Stimulated activated naive CD8-positive, alpha-beta T cell treated with anti-CD3 and anti-CD28 coated beads, Interleukin-15, Interleukin-2, amounts not matched to agents 100 ng/mL and 50 ng/mL, for 24 hours (primary cell): ENCODE data around the gene PARD6B.
"Not testable (repeated sequence)": the region's sequence is repeated elsewhere in the genome, so short reads cannot be mapped to it uniquely, and the experiment has no call there.

ENCODE experiments used
- H3K27ac Mint-ChIP-seq: one replicate; pipeline ENCODE4 v1.8.0; 2021; ENCODE audit warnings: mild to moderate bottlenecking, mixed read lengths
- H3K27me3 Mint-ChIP-seq: one replicate; pipeline ENCODE4 v1.8.0; 2021; ENCODE audit warnings: mixed read lengths
- H3K36me3 Mint-ChIP-seq: one replicate; pipeline ENCODE4 v1.8.0; 2021; ENCODE audit warnings: low read depth, mixed read lengths
- H3K4me1 Mint-ChIP-seq: one replicate; pipeline ENCODE4 v1.8.0; 2021; ENCODE audit warnings: low read depth, mixed read lengths
- H3K4me3 Mint-ChIP-seq: one replicate; pipeline ENCODE4 v1.8.0; 2021; ENCODE audit warnings: mild to moderate bottlenecking, mixed read lengths
- H3K9me3 Mint-ChIP-seq: one replicate; pipeline ENCODE4 v1.8.0; 2021; ENCODE audit warnings: mixed read lengths

The PARD6B gene

DNA sequence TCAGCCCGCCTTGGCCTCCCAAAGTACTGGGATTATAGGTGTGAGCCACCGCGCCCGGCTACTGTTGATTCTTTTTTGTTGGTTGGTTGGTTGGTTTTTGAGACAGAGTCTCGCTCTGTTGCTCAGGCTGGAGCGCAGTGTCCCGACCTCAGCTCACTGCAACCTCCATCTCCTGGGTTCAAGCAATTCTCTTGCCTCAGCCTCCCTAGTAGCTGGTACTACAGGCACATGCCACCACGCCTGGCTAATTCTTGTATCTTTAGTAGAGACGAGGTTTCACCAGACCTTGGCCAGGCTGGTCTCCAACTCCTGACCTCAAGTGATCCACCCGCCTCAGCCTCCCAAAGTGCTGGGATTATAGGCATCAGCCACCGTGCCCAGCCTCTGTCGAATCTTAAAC, 17.0 kb upstream of the PARD6B start:
- H3K27me3 Mint-ChIP-seq = peaks cover 18% of the 10 kb centered on the region
- not testable (repeated sequence) for H3K27ac Mint-ChIP-seq

DNA sequence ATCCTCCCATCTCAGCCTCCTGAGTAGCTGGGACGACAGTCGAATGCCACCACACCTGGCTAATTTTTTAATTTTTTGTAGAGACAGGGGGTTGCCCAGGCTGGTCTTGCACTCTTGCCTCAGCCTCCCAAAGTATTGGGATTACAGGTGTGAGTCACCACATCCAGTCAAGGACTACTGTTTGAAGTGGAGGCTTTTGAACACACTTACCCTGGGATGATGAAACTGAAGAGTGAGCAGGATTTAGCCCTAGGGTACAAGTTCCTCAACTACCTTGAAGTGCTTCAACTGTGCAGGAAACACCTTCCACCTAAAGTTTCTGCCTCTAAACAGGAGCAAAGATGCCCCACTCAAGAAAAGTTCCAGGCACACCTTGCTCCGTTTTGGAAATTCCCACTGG, 15.7 kb upstream of the PARD6B start:
- Mint-ChIP-seq H3K27ac (no peak overlapping the region), H3K4me1 (no peaks in the 10 kb centered on the region), H3K36me3 (no peaks in the 10 kb centered on the region)

More for the DNA sequence above, 17.0 kb upstream of the PARD6B start:
- not testable (repeated sequence) for H3K4me1 Mint-ChIP-seq, H3K36me3 Mint-ChIP-seq, H3K9me3 Mint-ChIP-seq, H3K4me3 Mint-ChIP-seq

DNA sequence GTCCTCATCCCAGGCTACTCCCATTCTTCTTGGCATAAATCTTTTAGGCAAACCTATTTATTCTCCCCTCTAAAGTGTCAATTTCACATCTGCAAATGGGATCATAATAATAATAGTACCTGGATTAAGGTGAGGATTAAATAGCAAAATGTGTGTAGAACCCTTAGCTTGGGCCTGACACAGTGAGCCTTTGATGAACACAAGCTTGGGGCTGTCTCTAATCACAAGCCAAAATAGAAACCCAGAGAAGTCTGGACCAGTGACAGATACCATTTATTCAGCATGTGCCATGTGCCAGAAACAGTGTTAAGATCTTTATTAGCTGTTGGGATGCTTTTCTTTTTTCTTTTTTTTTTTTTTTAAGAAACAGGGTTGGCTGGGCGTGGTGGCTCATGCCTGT, 14.9 kb upstream of the PARD6B start:
- no peak overlapping the region for H3K27ac Mint-ChIP-seq
- no peak overlapping the region for H3K4me3 Mint-ChIP-seq
- no peaks in the 10 kb centered on the region for H3K36me3 Mint-ChIP-seq
- no peaks in the 10 kb centered on the region for H3K9me3 Mint-ChIP-seq
- peaks cover 12% of the 10 kb centered on the region for H3K27me3 Mint-ChIP-seq
- H3K4me1 Mint-ChIP-seq = no peaks in the 10 kb centered on the region

More for the DNA sequence above, 15.7 kb upstream of the PARD6B start:
- Mint-ChIP-seq H3K9me3 (no peaks in the 10 kb centered on the region), H3K27me3 (peaks cover 18% of the 10 kb centered on the region), H3K4me3 (no peak overlapping the region)

DNA sequence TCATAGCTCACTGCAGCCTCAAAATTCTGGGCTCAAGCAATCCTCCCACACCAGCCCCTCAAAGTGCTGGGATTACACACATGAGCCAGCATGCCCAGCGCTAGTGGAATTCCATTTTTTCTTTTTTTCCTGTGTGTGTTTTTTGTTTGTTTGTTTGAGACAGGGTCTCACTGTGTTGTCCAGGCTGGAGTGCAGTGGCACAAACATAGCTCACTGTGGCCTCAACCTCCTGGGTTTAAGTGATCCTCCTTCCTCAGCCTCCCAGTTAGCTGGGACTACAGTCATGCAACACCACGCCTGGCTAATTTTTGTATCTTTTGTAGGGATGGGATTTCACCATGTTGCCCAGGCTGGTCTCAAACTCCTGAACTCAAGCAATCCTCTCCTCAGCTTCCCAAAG, 14.1 kb upstream of the PARD6B start:
- no peaks in the 10 kb centered on the region for H3K4me1 Mint-ChIP-seq
- no peak overlapping the region for H3K27ac Mint-ChIP-seq
- no peaks in the 10 kb centered on the region for H3K36me3 Mint-ChIP-seq
- H3K9me3 Mint-ChIP-seq = no peaks in the 10 kb centered on the region
- no peak overlapping the region for H3K4me3 Mint-ChIP-seq
- H3K27me3 Mint-ChIP-seq = peaks cover 12% of the 10 kb centered on the region

DNA sequence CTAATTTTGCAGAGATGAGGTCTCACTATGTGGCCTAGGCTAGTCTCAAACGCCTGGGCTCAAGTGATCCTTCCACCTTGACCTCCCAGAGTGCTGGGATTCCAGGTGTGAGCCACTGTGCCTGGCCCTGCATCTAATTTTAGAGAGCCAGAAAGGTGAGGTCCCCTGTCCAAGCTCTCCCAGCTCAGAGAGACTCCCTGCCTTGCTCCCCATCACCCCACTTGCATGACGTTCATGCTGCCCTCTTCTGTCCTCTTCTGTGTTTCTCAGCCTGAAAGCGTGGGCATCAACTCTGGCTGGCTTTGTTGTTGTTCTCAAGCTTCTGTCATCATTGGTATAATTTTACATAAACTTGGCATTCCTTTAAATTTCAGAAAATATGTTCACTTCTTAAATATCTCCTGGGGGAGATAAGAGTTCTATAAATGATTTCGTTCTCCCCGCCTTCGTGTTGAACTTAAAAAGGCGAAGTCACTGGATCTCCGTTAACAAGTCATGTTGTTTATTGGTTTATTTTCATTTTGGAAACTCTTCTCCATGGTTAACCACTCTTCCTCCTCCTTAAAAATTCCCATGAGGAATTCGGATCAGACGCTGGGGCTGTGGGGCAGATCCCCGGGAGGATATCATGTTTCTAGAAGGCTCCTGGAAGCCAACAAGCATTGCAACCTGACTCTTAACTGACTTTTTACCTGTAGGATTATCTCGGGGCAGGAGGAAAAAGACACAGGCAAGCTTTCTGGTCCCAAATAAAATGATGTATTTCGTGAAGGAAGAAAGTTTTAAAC, 13.2 kb upstream of the PARD6B start:
- H3K27ac Mint-ChIP-seq = no peak overlapping the region
- H3K4me3 Mint-ChIP-seq = no peak overlapping the region
- peaks cover 12% of the 10 kb centered on the region for H3K27me3 Mint-ChIP-seq
- no peaks in the 10 kb centered on the region for H3K9me3 Mint-ChIP-seq
- no peaks in the 10 kb centered on the region for H3K4me1 Mint-ChIP-seq
- H3K36me3 Mint-ChIP-seq = no peaks in the 10 kb centered on the region

DNA sequence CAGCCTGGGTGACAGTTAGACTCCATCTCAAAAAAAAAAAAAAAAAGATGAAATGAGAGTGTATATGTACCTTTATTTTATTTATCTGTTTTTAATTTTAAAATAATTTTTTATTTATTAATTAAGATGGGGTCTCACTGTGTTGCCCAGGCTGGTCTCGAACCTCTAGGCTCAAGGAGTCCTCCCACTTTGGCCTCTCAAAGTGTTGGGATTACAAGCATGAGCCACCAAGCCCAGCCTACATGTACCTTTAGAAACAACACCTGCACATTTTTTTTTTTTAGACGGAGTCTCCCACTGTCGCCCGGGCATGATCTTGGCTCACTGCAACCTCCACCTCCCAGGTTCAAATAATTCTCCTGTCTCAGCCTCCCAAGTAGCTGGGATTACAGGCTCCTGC, 12.1 kb upstream of the PARD6B start:
- H3K4me3 Mint-ChIP-seq = no peak overlapping the region
- H3K27me3 Mint-ChIP-seq = peaks cover 4% of the 10 kb centered on the region
- no peaks in the 10 kb centered on the region for H3K36me3 Mint-ChIP-seq
- H3K4me1 Mint-ChIP-seq = no peaks in the 10 kb centered on the region
- no peaks in the 10 kb centered on the region for H3K9me3 Mint-ChIP-seq
- H3K27ac Mint-ChIP-seq = no peak overlapping the region

DNA sequence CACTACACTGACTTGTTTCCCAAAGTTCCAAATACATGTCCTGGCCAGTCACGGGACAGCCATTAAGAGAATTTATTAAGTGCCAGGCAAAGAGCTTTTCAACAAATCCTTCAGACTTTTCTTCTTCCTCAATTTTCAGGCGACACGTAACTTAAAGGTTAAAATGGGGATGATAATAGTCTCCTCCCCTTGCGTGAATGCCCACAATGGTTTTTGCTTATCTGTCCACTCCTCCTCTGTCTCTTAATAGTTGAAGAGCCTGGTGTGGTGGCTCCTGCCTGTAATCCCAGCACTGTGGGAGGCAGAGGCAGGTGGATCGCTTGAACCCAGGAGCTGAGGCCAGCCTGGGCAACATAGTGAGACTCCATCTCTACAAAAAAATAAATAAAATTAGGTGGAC, 11.4 kb upstream of the PARD6B start:
- H3K9me3 Mint-ChIP-seq = no peaks in the 10 kb centered on the region
- no peaks in the 10 kb centered on the region for H3K36me3 Mint-ChIP-seq
- peaks cover 4% of the 10 kb centered on the region for H3K27me3 Mint-ChIP-seq
- no peaks in the 10 kb centered on the region for H3K4me1 Mint-ChIP-seq
- H3K27ac Mint-ChIP-seq = no peak overlapping the region
- no peak overlapping the region for H3K4me3 Mint-ChIP-seq

DNA sequence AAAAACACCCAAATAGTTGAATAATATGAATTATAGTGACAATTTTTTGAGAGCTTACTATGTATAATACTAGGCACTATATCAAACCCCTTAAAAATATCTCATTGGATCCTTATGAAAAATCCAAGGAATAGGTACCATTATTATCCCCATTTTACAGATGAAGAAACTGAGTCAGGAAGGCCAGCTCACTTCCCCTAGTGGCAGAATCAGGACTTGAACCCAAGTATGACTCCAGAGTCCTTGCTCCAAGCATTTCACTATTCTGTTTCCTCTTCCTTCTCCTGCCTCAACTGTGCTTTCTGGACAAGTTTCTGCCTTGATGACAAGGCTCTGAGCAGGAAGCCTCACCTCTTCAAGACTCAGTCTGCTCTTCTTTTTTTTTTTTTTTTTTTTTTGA, 10.8 kb upstream of the PARD6B start:
- Mint-ChIP-seq H3K27ac (no peak overlapping the region), H3K36me3 (no peaks in the 10 kb centered on the region), H3K9me3 (no peaks in the 10 kb centered on the region), H3K4me1 (no peaks in the 10 kb centered on the region), H3K27me3 (peaks cover 4% of the 10 kb centered on the region), H3K4me3 (no peak overlapping the region)

DNA sequence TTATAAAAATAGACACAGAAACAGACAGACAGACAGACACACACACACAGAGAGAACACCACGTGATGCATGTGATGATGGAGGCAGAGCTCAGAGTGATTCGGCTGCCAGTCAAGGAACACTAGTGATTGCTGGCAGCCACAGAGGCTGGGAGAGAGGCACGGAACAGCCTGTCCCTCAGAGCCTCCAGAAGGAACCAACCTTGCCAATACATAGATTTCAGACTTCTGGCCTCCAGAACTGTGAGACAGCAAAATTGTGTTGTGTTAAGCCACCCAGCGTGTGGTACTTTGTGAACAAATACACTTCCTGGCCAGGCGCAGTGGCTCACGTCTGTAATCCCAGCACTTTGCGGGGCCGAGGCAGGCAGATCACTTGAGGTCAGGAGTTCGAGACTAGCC, 9.5 kb upstream of the PARD6B start:
- Mint-ChIP-seq H3K36me3 (no peaks in the 10 kb centered on the region), H3K4me3 (no peak overlapping the region), H3K27me3 (peaks cover 4% of the 10 kb centered on the region), H3K9me3 (no peaks in the 10 kb centered on the region), H3K27ac (no peak overlapping the region), H3K4me1 (peaks cover 5% of the 10 kb centered on the region)

DNA sequence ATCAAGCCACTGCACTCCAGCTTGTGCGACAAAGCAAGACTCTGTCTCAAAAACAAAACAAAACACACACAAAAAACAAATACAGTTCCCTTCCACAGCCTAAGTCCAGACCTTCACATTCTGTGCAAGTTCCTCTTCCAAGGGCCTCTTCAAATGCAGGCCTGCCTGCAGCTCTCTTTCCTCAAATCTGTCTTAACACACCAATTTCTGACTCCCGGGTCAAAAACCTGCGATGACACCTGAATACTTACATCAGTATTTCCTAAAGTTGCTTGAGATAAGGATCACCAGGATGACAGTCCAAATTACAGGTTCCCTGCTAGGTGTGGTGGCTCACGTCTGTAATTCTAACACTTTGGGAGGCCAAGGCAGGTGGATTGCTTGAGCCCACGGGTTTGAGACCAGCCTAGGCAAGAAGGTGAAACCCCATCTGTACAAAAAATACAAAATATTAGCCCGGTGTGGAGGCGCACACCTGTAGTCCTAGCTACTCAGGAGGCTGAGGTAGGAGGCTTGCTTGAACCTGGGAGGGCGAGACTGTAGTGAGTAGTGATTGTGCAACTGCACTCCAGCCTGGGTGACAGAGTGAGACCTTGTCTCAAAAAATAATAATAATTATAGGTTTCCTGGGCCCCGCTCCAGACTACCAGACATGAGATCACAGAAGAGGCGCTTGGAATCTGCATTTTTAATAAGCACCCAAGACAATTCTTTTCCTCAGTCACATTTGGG, 8.8 kb upstream of the PARD6B start:
- Mint-ChIP-seq H3K4me3 (no peak overlapping the region), H3K27ac (no peak overlapping the region)

DNA sequence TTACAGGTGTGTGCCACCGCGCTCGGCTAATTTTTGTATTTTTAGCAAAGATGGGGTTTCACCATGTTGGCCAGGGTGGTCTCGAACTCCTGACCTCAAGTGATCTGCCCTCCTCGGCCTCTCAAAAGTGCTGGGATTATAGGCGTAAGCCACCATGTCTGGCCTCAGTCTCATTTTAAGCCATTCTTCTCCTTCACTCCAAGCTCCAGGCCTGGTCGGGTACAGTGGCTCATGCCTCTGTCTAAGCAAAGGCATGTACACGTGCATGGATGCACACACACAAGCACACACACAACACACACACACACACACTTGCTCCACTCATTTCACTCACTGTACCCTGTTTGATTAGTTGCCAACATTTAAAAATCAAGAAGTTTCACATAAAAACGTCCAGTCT, 7.7 kb upstream of the PARD6B start:
- no peaks in the 10 kb centered on the region for H3K9me3 Mint-ChIP-seq

More for the DNA sequence above, 8.8 kb upstream of the PARD6B start:
- Mint-ChIP-seq H3K27me3 (peaks cover 4% of the 10 kb centered on the region), H3K36me3 (no peaks in the 10 kb centered on the region), H3K4me1 (peaks cover 5% of the 10 kb centered on the region), H3K9me3 (no peaks in the 10 kb centered on the region)

DNA sequence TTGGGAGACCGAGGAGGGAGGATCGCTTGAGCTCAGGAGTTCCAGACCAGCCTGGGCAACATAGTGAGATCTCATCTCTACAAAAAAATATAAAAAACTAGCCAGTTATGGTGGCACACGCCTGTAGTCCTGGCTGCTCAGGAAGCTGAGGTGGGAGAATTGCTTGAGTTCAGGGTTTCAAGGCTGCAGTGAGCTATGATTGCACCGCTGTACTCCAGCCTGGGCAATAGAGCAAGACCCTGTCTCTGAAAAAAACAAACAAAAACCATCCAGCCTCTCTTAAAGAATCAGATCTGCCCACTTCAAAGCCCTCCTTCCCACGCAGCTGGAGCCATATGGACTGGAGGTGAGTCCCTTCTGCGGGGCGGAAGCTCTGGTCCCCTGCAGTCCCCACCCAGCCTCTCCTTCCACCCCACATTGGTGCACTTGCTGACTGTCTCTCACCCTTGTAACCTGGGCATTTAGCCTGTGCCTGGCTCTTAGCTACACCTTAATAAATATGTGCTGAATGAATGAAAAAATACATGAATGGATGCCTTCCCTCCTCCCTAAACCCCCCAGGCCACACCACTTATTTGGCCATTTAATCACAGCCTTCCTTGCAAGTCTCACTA, 7.2 kb upstream of the PARD6B start:
- Mint-ChIP-seq H3K27ac (no peak overlapping the region), H3K4me1 (peaks cover 5% of the 10 kb centered on the region), H3K27me3 (no peaks in the 10 kb centered on the region), H3K36me3 (no peaks in the 10 kb centered on the region), H3K9me3 (no peaks in the 10 kb centered on the region), H3K4me3 (no peak overlapping the region)

More for the DNA sequence above, 7.7 kb upstream of the PARD6B start:
- Mint-ChIP-seq H3K4me1 (peaks cover 5% of the 10 kb centered on the region), H3K27me3 (no peaks in the 10 kb centered on the region), H3K36me3 (no peaks in the 10 kb centered on the region), H3K4me3 (no peak overlapping the region), H3K27ac (no peak overlapping the region)

DNA sequence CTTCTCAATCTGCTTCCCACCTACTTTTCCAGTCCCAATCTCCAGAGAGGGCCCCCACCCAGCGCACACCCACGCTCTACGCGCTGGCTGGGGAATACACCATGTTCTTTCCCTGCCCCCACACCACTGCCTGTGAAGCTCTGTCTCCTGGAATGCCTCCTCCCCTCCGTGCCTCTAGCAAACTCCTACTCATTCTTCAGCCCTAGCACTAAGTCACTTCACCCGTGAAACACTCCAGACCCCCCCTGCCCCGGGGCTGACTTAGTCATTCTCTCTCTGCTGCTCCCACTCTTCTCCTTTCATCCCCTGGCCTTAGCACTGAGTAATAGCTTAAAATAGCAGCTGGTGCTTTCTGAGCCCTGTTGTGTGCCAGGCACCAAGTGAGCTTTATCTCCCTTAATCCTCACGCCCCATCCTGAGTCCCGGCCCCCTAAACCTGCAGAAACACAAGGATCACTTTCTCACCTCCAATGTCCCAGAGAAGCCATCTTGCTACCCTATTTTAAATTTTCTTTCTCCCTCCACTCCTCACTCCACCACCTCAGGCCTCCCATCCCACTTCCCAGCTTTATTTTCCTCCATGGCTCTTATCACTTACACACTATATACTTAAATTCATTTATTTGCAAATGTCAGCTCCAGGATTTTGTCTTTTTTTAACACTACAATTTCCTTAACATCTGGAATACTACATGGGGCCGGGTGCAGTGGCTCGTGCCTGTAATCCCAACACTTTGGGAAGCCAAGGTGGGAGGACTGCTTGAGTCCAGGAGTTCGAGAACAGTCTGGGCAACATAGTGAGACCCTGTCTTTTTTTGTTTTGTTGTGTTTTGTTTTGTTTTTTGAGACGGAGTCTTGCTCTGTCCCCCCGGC, 6.3 kb upstream of the PARD6B start:
- Mint-ChIP-seq H3K27ac (no peak overlapping the region), H3K9me3 (no peaks in the 10 kb centered on the region), H3K4me3 (no peak overlapping the region), H3K27me3 (no peaks in the 10 kb centered on the region), H3K4me1 (peaks cover 5% of the 10 kb centered on the region), H3K36me3 (no peaks in the 10 kb centered on the region)

DNA sequence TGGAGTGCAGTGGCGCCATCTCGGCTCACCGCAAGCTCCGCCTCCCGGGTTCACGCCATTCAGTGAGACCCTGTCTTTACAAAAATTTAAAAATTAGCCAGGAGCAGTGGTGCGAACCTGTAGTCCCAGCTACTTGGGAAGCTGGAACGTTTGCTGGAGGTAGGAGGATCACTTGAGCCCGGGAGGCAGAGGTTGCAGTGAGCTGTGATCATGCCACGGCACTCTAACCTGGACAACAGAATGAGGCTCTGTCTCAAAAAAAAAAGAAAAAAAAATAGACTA, 5.7 kb upstream of the PARD6B start:
- no peaks in the 10 kb centered on the region for H3K27me3 Mint-ChIP-seq
- no peaks in the 10 kb centered on the region for H3K36me3 Mint-ChIP-seq
- H3K9me3 Mint-ChIP-seq = no peaks in the 10 kb centered on the region
- H3K4me3 Mint-ChIP-seq = no peak overlapping the region
- H3K4me1 Mint-ChIP-seq = peaks cover 5% of the 10 kb centered on the region
- no peak overlapping the region for H3K27ac Mint-ChIP-seq
